Eye (tissue), 1 donor: ENCODE results near the gene FAHD1.
"Not testable (repeated sequence)": the region's sequence is repeated elsewhere in the genome, so short reads cannot be mapped to it uniquely, and the experiment has no call there.

Experiments used
- DNase-seq: peaks from one replicate; pipeline ENCODE4 v3.0.0-alpha.2; 2015

FAHD1 gene

DNA sequence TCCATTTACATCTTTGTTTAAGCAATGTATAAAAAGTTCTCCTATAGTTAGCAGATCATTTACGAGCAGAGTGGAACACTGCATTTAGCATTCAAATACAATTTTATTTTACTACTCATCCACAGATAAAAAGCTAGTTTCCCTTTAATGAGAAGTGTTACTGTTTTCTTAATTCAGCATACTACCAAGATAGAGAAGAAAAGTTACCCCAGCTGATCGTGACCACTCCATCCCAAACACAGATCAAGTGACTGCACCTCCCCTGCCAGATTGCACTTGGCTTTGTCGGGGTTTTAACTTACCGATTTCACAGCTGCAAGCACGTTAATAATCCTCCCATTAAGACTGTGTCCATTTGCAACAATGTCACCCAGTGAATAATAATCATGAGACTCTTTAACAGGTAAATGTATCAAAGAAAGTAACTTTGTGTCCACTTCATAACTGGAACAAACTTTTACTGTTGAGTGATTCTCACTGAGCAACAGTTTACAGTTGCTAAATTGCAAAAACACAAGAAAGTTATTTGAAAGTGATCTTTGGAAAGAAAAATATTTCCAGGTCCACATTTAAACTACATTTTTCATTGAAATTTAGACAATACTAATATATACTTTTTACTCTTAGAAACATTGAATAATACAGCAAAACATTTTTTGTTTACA is 30.6 kb downstream of the FAHD1 start:
- no peak for DNase-seq

DNA sequence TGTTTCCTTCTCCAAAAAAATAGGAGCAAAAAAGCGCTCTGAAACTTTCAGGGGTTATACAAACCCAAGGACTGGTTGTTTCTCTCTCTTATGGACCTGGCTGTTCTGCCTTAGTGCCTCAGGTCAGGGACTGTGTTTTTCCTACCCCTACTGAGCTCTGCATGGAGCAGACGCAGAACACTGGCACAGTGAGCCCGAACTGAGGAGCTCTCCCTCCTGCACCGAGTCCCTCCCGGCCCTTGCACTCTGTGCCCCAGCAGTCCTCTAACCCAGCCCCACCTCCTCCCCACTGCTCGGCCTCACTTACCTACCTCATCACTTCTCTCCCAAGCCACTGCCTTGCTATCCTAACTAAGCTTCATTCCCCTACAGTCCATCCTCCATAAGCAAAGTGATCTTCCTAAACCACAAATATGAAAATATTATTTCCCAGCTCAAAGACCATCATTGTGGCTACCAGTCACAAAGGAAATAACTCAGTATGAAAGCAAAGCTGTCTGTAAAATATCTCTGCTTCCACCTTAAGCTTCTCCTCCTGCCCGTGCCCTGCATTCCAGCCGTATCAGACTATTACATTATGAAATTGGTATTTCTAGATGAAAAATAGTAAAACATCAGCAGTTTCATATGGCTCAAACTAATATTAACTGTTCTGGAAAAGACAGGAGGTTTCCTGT is 31.3 kb downstream of the FAHD1 start:
- no peak for DNase-seq

DNA sequence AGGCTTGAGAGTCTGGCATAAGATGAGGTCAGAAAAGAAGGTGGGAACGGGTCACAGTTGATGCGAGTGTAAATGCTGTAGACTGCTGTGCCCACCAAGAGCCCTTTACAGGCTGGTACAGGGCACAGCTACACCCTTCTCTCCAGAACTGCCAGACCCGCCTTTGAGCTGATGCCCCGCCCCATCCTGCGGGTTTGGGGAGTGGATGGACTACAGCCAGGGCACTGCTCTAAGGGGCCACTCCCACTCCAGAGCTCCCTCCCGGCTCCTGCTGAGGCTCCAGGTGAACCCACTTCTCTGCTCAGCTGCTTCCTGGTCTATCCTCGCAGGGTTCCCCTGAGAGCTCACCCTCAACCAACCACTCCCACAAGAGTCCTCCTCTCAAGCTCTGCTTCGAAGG is 32.6 kb downstream of the FAHD1 start:
- no peak for DNase-seq

DNA sequence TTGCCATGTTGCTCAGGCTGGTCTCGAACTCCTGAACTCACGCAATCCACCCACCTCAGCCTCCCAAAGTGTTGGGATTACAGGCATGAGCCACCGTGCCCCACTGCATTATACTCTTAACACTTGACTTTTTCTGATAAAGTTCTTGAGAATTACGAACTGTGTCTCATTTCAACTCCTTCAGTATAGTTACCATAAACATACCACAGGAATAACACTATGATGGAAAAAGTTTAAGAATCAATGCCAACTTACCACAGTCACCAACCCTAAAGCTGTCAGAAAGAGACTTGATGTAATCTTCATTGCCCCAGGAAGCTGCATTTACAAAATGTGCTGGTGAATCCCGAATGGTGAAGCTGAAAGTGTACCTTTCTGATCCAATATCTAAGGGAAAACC is 34.7 kb downstream of the FAHD1 start:
- no peak for DNase-seq

DNA sequence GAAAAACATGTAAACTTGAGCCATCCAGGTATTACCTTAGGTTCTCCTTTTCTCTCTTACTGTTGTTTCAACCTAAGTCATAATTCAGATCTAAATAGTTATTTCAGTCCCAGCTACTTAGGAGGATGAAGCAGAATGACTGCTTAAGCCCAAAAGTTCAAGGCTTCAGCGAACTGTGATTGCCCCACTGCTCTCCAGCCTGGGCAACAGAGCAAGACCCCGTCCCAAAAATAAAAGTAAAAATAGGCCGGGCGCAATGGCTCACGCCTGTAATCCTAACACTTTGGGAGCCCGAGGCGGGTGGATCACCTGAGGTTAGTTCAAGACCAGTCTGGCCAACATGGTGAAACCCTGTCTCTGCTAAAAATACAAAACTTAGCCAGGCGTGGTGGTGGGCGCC is 35.4 kb downstream of the FAHD1 start:
- no peak for DNase-seq

DNA sequence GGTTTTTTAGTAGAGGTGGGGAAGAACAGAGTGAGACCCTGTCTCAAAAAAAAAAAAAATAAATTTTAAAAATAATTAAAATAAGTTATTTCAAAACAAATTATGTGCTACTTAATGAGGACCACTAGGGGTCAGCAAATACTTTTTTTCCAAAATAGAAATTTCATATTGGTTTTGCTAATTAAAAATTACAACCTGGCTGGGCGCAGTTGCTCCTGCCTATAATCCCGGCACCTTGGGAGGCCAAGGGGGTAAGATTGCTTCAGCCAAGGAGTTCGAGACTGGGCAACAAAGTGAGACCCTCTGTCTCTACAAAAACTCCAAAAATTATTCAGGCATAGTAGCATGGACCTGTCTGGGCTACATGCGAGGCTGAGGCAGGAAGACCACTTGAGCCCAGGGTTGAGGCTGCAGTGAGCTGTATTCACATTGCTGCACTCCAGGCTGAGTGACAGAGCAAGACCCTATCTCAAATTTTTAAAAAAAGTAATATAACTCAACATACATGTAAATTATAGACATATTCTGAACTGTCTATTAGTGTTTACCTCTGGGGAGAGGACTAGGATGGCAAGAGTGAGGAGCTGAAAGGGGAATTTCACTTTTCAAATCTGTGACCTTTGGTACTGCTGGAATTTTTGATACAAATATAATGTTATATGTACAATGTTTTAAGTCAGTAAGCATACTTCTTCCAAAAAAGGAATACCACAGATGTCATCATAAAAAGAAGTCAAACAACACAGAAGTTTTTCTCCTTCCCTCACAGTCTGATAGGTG is 36.9 kb downstream of the FAHD1 start:
- DNase-seq, result peak; percentile 72

DNA sequence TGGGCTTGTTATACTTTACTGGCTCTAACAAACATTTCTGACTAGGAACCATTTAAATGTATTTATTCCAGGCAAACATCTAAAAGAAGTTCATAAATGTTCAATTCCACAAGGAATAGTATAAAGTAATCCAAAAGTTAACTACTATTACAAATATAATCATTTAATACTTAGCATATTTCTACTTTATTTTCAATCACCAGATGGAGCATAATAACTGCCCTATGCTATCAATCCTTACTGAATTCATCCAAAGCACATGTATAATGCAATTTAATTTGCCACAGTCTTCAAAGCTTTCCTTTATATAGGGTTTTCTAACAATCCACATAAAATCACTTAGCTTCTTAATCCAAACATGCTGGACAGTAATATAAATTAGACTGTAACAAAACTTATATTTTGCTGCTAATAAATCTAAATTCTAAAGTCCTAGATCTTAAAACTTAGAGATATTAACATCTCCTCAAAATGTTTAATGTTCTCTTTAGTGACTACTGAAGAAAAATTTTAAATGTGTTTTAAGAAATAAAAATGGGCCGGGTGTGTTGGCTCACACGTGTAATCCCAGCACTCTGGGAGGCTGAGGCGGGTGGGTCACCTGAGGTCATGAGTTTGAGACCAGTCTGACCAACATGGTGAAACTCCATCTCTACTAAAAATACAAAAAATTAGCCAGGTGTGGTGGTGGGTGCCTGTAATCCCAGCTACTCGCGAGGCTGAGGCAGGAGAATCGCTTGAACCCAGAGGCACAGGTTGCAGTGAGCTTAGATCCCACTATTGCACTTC is 39.1 kb downstream of the FAHD1 start:
- DNase-seq, result no peak

DNA sequence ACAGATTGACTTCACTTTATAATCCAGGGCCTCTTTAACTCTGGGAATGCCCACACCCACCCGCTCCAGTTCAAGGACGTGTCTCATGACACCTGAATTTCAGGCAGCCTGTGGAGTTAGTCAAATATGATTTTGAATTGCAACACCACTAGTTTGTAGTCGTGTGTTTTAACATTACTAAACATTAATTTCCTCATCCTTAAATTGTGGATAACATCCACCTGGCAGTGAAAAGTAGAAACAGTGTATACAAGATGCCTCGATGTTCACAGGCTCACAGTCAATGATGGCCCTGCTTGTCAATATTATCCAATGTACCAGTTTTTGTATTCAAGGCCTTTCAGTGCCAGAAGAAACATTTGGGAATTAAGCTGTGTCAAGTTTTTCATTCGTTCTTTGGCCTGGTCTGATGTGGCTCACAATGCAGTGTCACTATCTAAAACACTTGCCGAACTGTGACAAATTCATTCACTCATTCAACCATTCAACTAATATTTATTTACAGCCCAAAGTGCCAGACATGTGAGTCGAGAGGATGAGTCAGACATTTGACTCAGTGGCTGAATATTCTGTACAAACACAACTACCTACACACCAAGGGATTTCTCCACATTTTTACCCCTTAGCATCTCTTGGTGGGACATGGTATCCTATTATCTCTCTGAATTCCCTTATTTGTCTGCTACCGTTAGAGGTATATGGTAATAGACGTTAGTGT is 43.5 kb downstream of the FAHD1 start:
- DNase-seq, result no peak

DNA sequence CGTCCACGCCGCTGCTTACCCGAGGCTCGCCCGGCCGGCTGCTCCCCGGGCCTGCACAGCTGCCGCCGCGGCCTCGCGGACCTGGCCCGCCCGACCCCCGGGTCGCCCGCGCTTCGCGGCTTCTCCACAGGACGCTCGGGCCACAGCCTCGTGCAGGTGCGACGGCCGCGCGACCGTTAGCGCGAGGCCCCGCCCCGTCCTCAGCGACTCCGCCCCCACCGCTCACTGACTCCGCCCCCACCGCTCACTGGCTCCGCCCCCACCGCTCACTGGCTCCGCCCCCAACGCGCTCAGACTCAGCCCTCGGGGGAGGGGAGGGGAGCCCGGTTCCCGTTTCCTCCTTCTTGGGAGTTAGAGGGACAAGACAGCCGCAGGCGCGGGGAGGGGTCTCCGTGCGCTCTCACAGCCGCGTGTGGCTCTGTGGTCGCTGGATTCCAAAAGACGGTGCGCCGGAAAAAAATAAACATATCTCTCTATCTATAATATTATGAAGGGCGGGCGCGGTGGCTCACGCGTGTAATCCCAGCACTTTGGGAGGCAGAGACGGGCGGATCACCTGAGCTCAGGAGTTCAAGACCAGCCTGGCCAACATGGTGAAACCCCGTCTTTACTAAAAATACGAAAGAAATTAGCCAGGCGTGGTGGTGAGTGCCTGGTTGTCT is 45.1 kb downstream of the FAHD1 start, which contains the start of gene MEIOB:
Gene MEIOB, minus strand, starts transcription at position 191 of the 662 bp plus-strand sequence. CDS start 3,989 bp downstream, outside the sequence.
- DNase-seq, result peak; percentile 79

DNA sequence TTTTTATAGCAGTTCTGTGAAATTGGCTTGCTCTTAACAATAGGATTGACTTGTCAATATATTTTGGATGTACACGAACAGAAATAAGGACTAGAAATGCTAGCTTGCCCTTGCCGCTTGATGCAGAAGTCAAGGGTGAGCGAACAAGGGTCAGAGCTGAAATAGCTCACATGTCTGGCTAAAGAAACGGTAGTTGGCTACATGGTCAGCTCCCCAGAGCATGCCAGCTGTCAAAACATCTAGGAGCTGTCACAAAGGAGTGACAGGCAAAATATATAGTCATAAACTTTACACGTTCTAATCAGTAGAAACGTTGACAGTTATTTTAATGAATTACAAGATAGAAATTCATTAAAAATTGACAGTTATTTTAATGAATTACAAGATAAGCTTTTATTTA is 47.8 kb downstream of the FAHD1 start:
- DNase-seq, result no peak

DNA sequence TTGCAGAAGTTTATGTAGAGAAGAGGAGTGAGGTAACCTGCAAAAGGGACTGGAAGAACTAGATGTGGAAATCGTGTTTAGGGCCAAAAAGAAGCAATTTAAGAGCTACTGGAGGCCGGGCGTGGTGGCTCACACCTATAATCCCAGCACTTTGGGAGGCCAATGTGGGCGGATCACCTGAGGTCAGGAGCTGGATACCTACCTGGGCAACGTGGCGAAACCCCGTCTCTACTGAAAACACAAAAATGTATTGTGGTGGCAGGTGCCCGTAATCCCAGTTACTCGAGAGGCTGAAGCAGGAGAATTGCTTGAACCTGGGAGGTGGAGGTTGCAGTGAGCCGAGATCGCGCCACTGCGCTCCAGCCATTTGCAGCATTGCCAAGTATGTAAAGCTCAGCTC is 49.1 kb downstream of the FAHD1 start:
- DNase-seq, result not testable (repeated sequence)

DNA sequence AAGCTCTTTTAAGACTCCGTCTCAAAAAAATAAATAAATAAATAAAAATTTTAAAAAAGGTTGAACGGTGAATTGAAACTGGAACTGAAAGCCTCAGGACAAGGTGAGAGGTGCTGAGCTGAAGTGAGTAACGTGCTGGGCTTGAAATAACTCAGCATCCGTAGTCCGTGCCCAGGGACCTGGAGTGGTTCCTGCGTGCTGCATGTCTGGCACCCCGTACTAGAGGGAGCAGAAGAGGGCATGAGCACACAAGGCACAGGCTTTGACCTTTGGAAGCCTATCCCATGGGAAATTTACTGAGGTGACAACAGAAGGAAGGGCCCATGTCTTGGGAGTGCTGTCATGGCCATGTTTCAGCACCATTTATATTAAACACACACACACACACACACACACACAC is 49.5 kb downstream of the FAHD1 start:
- DNase-seq, result no peak

DNA sequence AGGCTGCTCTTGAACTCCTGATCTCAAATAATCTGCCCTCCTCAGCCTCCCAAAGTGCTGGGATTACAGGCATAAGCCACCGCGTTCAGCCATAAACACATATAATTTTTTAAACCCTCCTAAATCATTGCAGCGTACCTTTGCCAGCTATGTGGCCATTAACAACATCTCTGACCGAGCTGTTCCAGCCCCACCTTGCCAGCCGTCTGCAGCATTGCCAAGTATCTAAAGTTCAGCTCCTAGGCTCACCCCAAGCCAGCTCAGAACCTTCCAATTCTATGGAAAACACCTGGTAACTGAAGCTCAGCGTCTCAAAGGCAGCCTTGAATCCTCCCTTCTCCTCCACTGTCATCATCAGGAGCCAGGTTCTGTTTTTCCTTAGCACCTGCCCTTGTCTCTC is 50.1 kb downstream of the FAHD1 start:
- no peak for DNase-seq

DNA sequence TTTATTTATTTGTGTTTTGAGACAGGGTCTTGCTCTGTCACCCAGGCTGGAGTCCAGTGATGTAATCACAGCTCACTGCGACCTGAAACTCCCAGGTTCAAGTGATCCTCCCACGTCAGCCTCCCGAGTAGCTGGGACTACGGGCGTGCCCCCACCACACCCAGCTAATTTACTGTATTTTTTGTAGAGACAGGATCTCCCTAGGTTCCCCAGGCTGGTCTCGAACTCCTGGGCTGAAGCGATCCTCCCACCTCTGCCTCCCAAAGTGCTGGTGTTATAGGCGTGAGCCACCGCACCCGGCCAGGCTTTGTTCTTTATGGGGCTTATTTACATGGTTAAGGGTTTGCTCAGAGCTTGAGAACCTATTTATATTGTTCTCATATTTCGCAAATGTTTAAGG is 50.8 kb downstream of the FAHD1 start:
- no peak for DNase-seq

DNA sequence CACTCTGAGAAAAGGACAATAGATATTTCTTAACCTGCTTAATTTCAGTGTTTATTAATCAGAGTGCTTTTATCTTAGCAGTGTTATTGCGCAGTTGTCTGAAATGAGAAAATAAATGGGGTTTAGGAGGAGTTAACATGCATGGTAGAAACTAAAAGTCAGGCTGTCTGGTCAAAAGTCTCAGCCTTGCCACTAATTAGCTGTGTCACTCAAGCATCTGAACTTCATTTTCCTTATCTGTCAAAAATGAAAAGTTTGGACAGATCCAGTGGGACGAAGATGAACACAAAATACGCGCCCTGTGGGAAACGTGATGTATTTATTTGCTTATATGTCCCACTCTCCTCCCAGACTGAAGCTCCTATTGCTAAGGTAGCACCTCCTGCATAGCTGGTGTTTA is 51.2 kb downstream of the FAHD1 start:
- DNase-seq, result no peak
